ENCODE data around the gene BORCS5.

Gene BORCS5

GRCh38 chr12:12452326-12452902 is 95.5 kb downstream of the BORCS5 start:
- ATAC-seq = no peak
- TF ChIP-seq ZNF70 (CRISPR knock-in tag; IDR thresholded peaks at IDR 0.05) (no peak), BACH2 (CRISPR knock-in tag; IDR thresholded peaks at IDR 0.05; ENCODE audit: borderline replicate concordance) (no peak), CSRNP3 (CRISPR knock-in tag; IDR thresholded peaks at IDR 0.05) (no peak), ARNTL (CRISPR knock-in tag; IDR thresholded peaks at IDR 0.05; ENCODE audit: borderline replicate concordance, low read depth) (no peak), TOX (CRISPR knock-in tag; IDR thresholded peaks at IDR 0.05; ENCODE audit: borderline replicate concordance) (no peak), RARB (CRISPR knock-in tag; IDR thresholded peaks at IDR 0.05) (no peak), CSDC2 (CRISPR knock-in tag; IDR thresholded peaks at IDR 0.05) (no peak), TSHZ2 (CRISPR knock-in tag; IDR thresholded peaks at IDR 0.05) (no peak), TCF4 (CRISPR knock-in tag; IDR thresholded peaks at IDR 0.05; ENCODE audit: borderline replicate concordance) (no peak), ZC3H10 (CRISPR knock-in tag; IDR thresholded peaks at IDR 0.05) (no peak), ZNF8 (CRISPR knock-in tag; IDR thresholded peaks at IDR 0.05) (no peak), SNAI2 (CRISPR knock-in tag; IDR thresholded peaks at IDR 0.05) (no peak), ZNF565 (CRISPR knock-in tag; conservative IDR thresholded peaks at IDR 0.05; ENCODE audit: low read depth) (no peak), ZFP30 (CRISPR knock-in tag; IDR thresholded peaks at IDR 0.05) (no peak), PPARA (CRISPR knock-in tag; IDR thresholded peaks at IDR 0.05; ENCODE audit: borderline replicate concordance) (no peak), GLIS3 (CRISPR knock-in tag; IDR thresholded peaks at IDR 0.05) (no peak)

GRCh38 chr12:12453635-12454034 is 96.8 kb downstream of the BORCS5 start:
- TF ChIP-seq ZNF565 (CRISPR knock-in tag; conservative IDR thresholded peaks at IDR 0.05; ENCODE audit: low read depth) = no peak
- no peak for TF ChIP-seq ZC3H10 (CRISPR knock-in tag; IDR thresholded peaks at IDR 0.05)
- TF ChIP-seq ESRRG (CRISPR knock-in tag; IDR thresholded peaks at IDR 0.05) = no peak
- no peak for TF ChIP-seq CSRNP3 (CRISPR knock-in tag; IDR thresholded peaks at IDR 0.05)
- TF ChIP-seq CSDC2 (CRISPR knock-in tag; IDR thresholded peaks at IDR 0.05) = no peak
- TF ChIP-seq ZFP3 (CRISPR knock-in tag; IDR thresholded peaks at IDR 0.05) = no peak
- no peak for TF ChIP-seq TOX (CRISPR knock-in tag; IDR thresholded peaks at IDR 0.05; ENCODE audit: borderline replicate concordance)
- TF ChIP-seq SNAI2 (CRISPR knock-in tag; IDR thresholded peaks at IDR 0.05) = no peak
- TF ChIP-seq PATZ1 (CRISPR knock-in tag; IDR thresholded peaks at IDR 0.05; ENCODE audit: borderline replicate concordance) = no peak
- TF ChIP-seq ZFP30 (CRISPR knock-in tag; IDR thresholded peaks at IDR 0.05) = no peak
- TF ChIP-seq ARNTL (CRISPR knock-in tag; IDR thresholded peaks at IDR 0.05; ENCODE audit: borderline replicate concordance, low read depth) = no peak
- no peak for TF ChIP-seq ISL1 (CRISPR knock-in tag; IDR thresholded peaks at IDR 0.05)
- no peak for TF ChIP-seq TCF4 (CRISPR knock-in tag; IDR thresholded peaks at IDR 0.05; ENCODE audit: borderline replicate concordance)
- TF ChIP-seq ZNF8 (CRISPR knock-in tag; IDR thresholded peaks at IDR 0.05) = no peak
- TF ChIP-seq POU6F1 (CRISPR knock-in tag; IDR thresholded peaks at IDR 0.05; ENCODE audit: borderline replicate concordance, low read depth) = no peak
- TF ChIP-seq RARB (CRISPR knock-in tag; IDR thresholded peaks at IDR 0.05) = no peak
- no peak for TF ChIP-seq GLIS3 (CRISPR knock-in tag; IDR thresholded peaks at IDR 0.05)
- no peak for TF ChIP-seq TSHZ2 (CRISPR knock-in tag; IDR thresholded peaks at IDR 0.05)
- ATAC-seq = no peak

Data from SK-N-SH treated with all-trans-retinoic acid at 6 μM for 48 hours (cell line).